Gastrocnemius medialis (tissue), 4 donors: ENCODE results near the gene RPP25L.
A peak's percentile ranks its signal among the peaks of the same experiment; 100 is the strongest.

ENCODE experiments used
- POLR2A ChIP-seq, 2 donors: fragments of 450-650 bp; IDR thresholded peaks; one replicate each; pipeline ENCODE4 v1.6.1; 2017; ENCODE audit warnings: antibody characterized with exemption in 2 of 2, mild to moderate bottlenecking in 2 of 2, moderate library complexity in 2 of 2
- TF ChIP-seq, protein P1 (sequence below), 5 experiments: fragments of 450-650 bp in 3 of 5; fragments of 200-600 bp in 2 of 5; sonication (generic) in 2 of 5; IDR thresholded peaks in 4 of 5; conservative IDR thresholded peaks in 1 of 5; 1 replicate in 4 of 5; 2 replicates in 1 of 5; pipeline ENCODE4 v1.5.1; 2016 to 2019; ENCODE audit warnings: antibody characterized with exemption in 5 of 5, mild to moderate bottlenecking in 3 of 5, moderate library complexity in 3 of 5

DNA sequence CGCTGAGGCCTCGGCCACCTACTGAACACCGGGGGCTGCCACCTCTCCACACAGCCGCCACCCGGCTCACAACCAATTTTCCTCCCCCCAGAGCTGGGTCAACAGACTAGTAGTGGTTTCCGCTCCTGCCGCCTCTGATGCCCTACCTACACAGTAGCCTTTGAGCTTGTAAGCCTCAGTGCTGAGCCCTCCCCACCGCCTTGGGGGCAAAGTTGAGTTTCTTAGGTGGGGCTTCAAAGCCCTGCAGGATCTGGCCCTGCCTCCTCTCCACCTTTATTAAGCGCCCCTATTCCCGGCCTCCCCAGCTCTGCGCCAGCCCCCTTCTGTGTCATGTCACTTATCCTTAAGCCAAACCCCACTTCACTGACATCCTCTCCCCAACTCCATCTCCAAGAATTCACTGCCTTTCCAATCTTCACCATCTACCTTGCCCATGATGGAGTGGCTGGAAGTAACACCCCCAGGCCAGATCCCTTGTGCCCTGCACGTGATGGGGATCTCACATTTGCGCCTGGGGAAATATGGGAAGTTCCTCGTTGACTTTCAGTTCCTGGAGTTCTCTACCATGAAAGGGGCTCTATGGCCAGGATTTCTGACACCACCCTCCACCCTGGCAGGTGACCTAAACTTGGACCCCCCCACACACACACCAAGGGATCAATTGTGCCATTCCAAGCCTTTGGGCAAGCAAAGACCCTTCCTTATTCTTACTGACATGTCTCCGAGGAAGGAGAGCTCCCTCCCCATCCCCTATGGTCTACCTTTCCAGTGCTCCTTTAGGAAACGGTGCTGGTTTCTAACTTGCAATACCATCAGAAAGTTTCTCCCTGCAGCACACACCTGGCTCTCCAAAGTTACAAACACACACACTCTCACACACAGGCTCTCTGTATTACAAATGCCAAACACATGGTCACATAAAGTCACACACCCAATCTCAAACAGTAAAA lies 19.7 kb downstream of the RPP25L start:
- no peak for TF ChIP-seq POLR2A (IDR thresholded peaks at IDR 0.05)
- TF ChIP-seq, protein P1, sequence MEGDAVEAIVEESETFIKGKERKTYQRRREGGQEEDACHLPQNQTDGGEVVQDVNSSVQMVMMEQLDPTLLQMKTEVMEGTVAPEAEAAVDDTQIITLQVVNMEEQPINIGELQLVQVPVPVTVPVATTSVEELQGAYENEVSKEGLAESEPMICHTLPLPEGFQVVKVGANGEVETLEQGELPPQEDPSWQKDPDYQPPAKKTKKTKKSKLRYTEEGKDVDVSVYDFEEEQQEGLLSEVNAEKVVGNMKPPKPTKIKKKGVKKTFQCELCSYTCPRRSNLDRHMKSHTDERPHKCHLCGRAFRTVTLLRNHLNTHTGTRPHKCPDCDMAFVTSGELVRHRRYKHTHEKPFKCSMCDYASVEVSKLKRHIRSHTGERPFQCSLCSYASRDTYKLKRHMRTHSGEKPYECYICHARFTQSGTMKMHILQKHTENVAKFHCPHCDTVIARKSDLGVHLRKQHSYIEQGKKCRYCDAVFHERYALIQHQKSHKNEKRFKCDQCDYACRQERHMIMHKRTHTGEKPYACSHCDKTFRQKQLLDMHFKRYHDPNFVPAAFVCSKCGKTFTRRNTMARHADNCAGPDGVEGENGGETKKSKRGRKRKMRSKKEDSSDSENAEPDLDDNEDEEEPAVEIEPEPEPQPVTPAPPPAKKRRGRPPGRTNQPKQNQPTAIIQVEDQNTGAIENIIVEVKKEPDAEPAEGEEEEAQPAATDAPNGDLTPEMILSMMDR (IDR thresholded peaks at IDR 0.05 in 4 of 5, conservative IDR thresholded peaks at IDR 0.05 in 1 of 5) = peak in 2 of 5 experiments; percentile 33 to 42
